SKM-1 (cell line): ENCODE results near the gene TADA2B.
"Not testable (repeated sequence)": the region's sequence is repeated elsewhere in the genome, so short reads cannot be mapped to it uniquely, and the experiment has no call there.

ENCODE experiments used
- DNase-seq: peaks from one replicate; lab custom pipeline; 2025; ENCODE audit not compliant: unreplicated experiment; lab: John Stamatoyannopoulos, UW

TADA2B gene

DNA sequence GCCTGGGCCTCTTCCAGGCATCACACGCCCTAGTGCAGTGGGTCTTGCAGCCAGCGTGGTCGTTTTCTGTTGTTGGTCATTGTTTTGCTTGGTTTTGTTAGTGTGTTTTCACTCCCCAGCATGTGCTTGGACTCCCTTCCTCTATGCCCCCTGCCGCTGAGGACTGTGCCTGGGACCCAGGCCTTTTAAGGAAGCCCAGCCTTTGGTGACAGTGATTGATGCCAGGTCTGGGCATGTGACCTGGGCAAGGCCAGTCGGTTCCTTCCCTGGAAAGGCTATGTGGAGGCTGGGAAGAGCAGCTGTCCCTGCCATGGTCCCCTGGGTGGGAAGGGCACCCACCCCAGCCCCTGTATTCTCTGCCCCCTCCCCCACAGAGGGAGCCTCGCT, 33.5 kb downstream of the TADA2B start:
- no peak for DNase-seq

DNA sequence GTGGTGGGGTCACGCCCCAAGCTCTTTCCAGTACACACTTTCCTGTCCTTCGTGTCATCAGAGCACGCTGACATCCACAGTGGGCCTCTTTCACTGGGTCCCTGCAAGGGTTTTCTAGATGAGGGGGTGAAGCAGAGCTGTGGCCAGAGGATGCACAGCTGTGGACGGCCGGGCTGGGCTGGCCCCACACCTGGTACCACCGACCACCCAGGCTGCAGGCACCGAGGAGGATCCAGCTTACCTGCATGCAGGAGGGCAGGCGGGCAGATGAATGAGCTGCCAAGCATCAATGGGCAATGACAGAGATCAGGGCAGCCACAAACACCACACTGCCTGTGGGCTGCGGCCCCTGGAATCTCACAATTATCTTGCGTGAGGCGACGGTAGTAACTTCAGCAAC, 34.2 kb downstream of the TADA2B start:
- DNase-seq: no peak

DNA sequence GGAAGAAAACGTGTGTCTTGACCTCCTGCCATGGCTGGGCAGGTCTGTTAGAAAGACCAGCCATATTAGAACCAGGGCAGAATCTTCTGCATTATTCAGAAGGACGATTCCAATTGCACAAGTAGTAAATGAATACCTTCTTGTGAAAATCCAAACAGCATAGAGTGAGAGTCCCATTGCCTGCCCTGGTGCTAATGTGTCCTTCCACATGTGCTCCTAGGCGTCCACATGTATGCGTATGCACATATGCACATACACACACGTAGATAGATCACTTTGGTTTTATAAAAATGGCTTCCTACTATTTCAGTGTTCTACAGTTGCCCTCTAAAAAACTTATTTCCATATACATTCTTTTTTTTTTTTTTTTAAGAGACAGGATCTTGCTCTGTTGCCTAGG, 34.9 kb downstream of the TADA2B start:
- DNase-seq: no peak

- not testable (repeated sequence) for DNase-seq
Measured at GRCh38 chr4:7079483-7079882, 36.3 kb downstream of the TADA2B start.

- DNase-seq: not testable (repeated sequence)
Measured at GRCh38 chr4:7079909-7080308, 36.7 kb downstream of the TADA2B start.

- no peak for DNase-seq
Measured at GRCh38 chr4:7083597-7084563, 40.7 kb downstream of the TADA2B start.

DNA sequence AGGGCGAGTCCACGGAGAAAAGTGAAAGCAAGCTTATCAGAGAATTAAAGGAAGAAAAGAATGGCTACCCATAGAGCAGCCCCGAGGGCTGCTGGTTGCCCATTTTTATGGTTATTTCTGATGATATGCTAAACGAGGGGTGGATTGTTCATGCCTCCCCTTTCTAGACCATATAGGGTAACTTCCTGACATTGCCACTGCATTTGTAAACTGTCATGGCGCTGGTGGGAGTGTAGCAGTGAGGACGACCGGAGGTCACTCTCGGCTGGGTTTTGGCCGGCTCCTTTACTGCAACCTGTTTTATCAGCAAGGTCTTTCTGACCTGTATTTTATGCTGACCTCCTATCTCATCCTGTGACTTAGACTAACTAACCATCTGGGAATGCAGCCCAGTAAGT, 41.4 kb downstream of the TADA2B start:
- DNase-seq: not testable (repeated sequence)

DNA sequence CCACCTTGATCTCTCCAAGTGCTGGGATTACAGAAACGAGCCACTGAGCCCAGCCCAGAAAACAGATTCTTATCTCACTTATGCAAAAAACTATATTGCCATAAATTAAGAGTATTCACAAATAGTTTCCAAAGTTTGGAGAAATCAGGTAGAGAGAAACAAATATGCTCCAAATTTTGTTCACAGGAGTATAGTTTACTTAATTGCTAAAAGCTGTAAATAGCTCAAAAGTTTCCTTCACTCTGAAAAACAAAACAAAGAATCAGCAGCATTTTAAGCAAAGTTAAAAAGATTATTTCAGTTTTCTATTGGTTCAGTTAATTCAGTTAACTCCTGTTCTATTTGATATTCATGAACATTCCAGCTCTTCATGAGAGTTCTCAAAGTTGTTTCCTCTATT, 43.2 kb downstream of the TADA2B start:
- DNase-seq: no peak

- no peak for DNase-seq
Measured at GRCh38 chr4:7087036-7087435, 43.9 kb downstream of the TADA2B start.

- no peak for DNase-seq
Measured at GRCh38 chr4:7089213-7089986, 46.2 kb downstream of the TADA2B start.

GRCh38 chr4:7092026-7092425, 48.9 kb downstream of the TADA2B start:
- no peak for DNase-seq

- DNase-seq: no peak
Measured at GRCh38 chr4:7094916-7095315, 51.7 kb downstream of the TADA2B start.

GRCh38 chr4:7095611-7096155, 52.5 kb downstream of the TADA2B start:
- no peak for DNase-seq

DNA sequence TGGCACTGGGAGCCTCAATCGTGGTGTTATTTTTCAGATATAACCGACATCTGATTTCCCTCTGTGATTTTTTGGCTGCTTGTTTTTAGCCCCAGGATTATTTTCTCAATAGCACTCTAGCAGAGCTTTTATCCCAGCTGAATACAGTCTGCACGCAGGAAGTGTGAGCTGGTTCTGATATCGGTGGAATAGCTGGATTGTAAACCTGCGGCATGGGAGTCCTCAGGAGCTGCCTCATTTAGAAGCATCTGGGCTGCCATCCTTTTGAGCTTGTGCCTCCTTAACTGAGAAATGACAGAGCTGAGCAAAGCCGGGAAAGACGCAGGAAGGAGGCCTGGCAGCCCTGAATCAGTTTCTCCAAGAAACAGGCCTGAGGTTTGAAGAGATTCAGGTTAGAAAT, 53.1 kb downstream of the TADA2B start:
- no peak for DNase-seq

DNA sequence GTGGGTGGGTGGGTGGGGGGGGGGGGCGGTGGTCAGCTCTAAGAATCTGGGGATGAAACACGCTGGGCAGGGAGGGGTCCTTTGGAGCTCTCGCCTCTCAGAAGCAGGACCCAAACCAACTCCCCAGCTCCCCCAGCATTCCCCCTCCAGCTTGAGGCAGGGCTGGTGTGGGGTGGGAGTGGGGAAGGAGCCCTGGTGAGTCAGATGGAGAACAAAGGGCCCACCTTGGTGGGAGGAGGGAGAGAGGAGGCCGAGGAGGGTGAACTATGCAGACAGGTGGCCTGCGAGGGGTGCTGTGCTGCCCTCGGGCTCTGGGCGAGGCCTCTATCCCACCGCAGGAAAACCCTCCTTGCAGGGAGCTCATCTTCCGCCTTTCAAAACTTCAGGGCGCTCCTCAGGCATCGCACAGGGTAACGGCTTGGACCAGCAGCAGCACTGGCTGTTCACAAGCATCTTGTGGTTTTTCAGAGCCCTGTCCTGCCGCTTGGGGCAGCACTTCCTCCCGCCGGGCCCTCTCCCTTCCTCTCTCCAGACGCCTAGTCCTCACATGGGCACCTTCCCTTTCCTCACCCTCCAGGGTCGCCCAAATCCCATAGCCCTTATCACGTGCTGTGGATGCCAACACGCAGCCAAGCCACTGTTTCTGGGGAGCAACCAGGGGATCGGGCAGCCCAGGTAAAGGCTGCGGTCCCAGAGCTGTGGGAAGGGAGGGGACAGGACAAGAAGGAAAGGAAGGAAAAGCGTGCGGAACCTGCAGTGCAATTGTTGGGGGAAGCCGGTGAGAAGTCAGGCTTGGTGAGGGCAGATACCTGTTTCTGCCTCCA, 58.7 kb downstream of the TADA2B start:
- peak; percentile 94 for DNase-seq

GRCh38 chr4:7102516-7102909, 59.3 kb downstream of the TADA2B start:
- not testable (repeated sequence) for DNase-seq

DNA sequence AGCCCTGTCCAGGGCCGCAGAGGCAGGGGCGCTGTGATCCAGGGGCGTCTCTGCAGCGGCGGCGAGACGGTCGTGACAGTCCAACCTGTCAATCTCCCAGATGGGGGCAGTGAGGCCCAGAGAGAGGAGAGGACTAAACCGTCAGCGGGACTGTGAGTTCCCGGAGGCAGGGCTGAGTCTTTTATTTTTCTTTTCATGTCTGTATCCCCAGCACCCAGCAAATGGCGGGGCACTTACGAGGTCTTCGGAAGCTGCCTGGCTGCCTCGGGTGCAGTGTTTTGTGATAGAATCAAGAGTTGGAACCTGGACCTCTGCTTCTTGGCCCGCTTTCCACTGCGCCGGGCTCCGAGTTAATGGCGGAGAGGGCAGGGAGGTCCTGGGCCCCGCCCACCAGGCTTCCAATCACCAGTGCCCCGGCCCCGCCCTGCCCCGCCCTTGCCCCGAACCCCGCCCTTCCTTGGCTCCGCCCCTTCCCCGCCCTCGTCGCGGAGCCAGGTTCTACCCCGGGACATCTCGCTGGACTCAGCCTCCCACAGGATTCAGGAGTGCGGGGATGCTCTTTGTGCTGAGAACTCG, 59.9 kb downstream of the TADA2B start:
- DNase-seq: peak; percentile 89

DNA sequence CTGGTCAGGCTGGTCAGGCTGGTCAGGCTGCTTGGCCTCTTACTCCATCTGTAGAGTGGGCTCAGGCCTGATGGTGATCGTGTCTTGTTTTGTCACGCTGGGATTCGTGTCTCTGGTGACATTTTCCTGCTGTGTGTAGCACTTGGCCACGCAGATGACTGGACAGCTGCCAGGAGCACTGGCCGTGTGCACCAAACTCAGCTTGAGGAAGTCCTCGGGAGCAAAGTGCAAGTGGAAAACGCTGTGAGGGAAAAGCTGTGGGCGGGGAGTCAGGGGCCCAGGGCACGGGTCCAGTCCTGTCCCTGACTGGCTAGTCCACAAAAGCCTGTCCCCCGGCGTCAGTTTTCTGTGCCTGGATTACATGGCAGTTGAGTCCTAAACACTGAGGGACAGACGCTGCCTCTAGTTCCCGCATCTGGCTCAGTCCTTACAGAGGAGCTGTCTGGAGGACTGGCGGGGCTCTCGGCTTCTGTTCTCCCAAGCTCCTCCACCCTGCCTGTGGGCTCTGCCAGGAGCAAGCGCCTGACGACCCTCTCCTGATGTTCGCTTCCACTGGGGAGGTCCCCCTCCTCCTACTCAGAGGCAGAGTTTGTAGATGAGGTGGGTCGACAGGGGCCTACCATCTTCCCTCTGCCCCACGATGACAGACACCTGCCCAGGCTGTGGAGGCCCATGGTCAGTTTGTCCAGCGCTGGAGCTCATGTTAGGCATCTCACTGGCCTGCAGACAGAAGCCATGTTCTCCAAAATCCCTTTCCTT, 60.6 kb downstream of the TADA2B start:
- no peak for DNase-seq

DNA sequence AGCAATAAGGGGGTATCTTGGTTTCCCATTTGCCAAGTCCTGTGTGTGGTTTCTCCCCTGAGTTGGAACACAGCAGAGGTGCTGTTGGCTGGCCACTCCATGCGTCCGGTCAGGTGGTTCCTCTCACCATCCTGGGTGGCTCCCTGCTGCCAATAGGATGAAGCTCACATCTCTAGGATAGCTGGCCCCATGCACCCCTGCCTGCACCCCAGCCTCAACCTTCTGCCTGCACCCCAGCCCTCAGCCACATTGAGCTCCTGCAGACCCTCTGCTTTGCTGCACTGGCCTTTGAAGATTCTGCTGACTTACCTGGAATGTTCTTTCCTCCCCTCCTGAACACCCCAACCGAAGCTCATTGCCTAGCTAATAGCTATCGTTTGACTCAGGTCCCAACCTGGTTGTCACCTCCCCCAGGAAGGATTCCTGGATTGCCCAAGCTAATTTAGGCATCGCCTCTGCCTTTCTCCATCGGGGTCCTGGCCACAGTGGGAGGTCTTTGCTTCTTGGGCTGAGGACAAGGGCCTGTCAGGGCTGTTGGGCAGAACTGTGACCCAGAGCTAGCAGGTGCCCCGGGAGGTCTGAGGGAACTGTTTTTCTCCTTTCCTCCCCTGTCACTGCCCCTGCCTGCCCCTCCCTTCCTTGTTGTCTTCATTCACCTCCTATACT, 61.3 kb downstream of the TADA2B start:
- DNase-seq: no peak
